ENCODE data around the gene NFATC1.

The NFATC1 gene

GRCh38 chr18:79497638-79498081 is 101.9 kb downstream of the NFATC1 start (continued):
- TF ChIP-seq ISL1 (CRISPR knock-in tag; IDR thresholded peaks at IDR 0.05) (no peak), SNAI2 (CRISPR knock-in tag; IDR thresholded peaks at IDR 0.05) (no peak), ZFP3 (CRISPR knock-in tag; IDR thresholded peaks at IDR 0.05) (no peak), BACH2 (CRISPR knock-in tag; IDR thresholded peaks at IDR 0.05; ENCODE audit: borderline replicate concordance) (no peak), ESRRG (CRISPR knock-in tag; IDR thresholded peaks at IDR 0.05) (no peak), CREB5 (CRISPR knock-in tag; IDR thresholded peaks at IDR 0.05; ENCODE audit: low read depth) (no peak), PPARA (CRISPR knock-in tag; IDR thresholded peaks at IDR 0.05; ENCODE audit: borderline replicate concordance) (no peak), POU6F1 (CRISPR knock-in tag; IDR thresholded peaks at IDR 0.05; ENCODE audit: borderline replicate concordance, low read depth) (no peak)

GRCh38 chr18:79498662-79499061 is 102.9 kb downstream of the NFATC1 start:
- no peak for ATAC-seq
- TF ChIP-seq CSDC2 (CRISPR knock-in tag; IDR thresholded peaks at IDR 0.05) (no peak), ZNF70 (CRISPR knock-in tag; IDR thresholded peaks at IDR 0.05) (no peak), CREB5 (CRISPR knock-in tag; IDR thresholded peaks at IDR 0.05; ENCODE audit: low read depth) (no peak), CSRNP3 (CRISPR knock-in tag; IDR thresholded peaks at IDR 0.05) (no peak), PATZ1 (CRISPR knock-in tag; IDR thresholded peaks at IDR 0.05; ENCODE audit: borderline replicate concordance) (no peak), ZFP3 (CRISPR knock-in tag; IDR thresholded peaks at IDR 0.05) (no peak), ARNTL (CRISPR knock-in tag; IDR thresholded peaks at IDR 0.05; ENCODE audit: borderline replicate concordance, low read depth) (no peak), GLIS3 (CRISPR knock-in tag; IDR thresholded peaks at IDR 0.05) (no peak), RARB (CRISPR knock-in tag; IDR thresholded peaks at IDR 0.05) (no peak), SNAI2 (CRISPR knock-in tag; IDR thresholded peaks at IDR 0.05) (no peak), ZFP30 (CRISPR knock-in tag; IDR thresholded peaks at IDR 0.05) (no peak), POU6F1 (CRISPR knock-in tag; IDR thresholded peaks at IDR 0.05; ENCODE audit: borderline replicate concordance, low read depth) (no peak), ZNF565 (CRISPR knock-in tag; conservative IDR thresholded peaks at IDR 0.05; ENCODE audit: low read depth) (no peak), ZNF8 (CRISPR knock-in tag; IDR thresholded peaks at IDR 0.05) (no peak), TSHZ2 (CRISPR knock-in tag; IDR thresholded peaks at IDR 0.05) (no peak), BACH2 (CRISPR knock-in tag; IDR thresholded peaks at IDR 0.05; ENCODE audit: borderline replicate concordance) (no peak), TOX (CRISPR knock-in tag; IDR thresholded peaks at IDR 0.05; ENCODE audit: borderline replicate concordance) (no peak), ZC3H10 (CRISPR knock-in tag; IDR thresholded peaks at IDR 0.05) (no peak), TCF4 (CRISPR knock-in tag; IDR thresholded peaks at IDR 0.05; ENCODE audit: borderline replicate concordance) (no peak)
